HEK293 (cell line): ENCODE measurements around the gene CA9.

Experiments used
- CTCF ChIA-PET: fragments of 350-600 bp; formaldehyde crosslinking; extraction: SDS; loops from one replicate; lab custom pipeline; 2021; ENCODE audit warnings: antibody characterized with exemption; lab: Yijun Ruan, JAX
- POLR2A ChIA-PET: fragments of 300-600 bp; formaldehyde crosslinking; extraction: SDS; loops from one replicate; lab custom pipeline; 2020; ENCODE audit warnings: antibody characterized with exemption, inconsistent platforms; lab: Yijun Ruan, JAX
- H3K27ac ChIP-seq: fragments of 200-500 bp; sonication (Bioruptor generic); 2 replicates; pipeline ENCODE4 v1.5.1; 2014; ENCODE audit warnings: low read depth, low read length, control low read depth, inconsistent platforms; ENCODE audit errors: extremely low read depth
- H3K36me3 ChIP-seq, 2 experiments: fragments of 200-500 bp in 1 of 2; sonication (Bioruptor generic) in 1 of 2; 1 replicate in 1 of 2; 2 replicates in 1 of 2; pipeline ENCODE4 v1.5.1; 2014 to 2017; ENCODE audit warnings: inconsistent platforms in 2 of 2, low read length in 2 of 2; ENCODE audit not compliant: control insufficient read depth in 2 of 2, insufficient read depth in 1 of 2
- H3K4me1 ChIP-seq: fragments of 200-500 bp; sonication (Bioruptor generic); 2 replicates; pipeline ENCODE4 v1.5.1; 2014; ENCODE audit warnings: mild to moderate bottlenecking, low read length, inconsistent platforms; ENCODE audit not compliant: control insufficient read depth, insufficient read depth
- H3K4me3 ChIP-seq: 2 replicates; pipeline ENCODE4 v1.5.1; 2011; ENCODE audit warnings: low read depth, mild to moderate bottlenecking, control low read depth, low read length, moderate library complexity
- H3K9me3 ChIP-seq: fragments of 200-500 bp; sonication (Bioruptor generic); 2 replicates; pipeline ENCODE4 v1.5.1; 2014; ENCODE audit warnings: low read depth, low read length, inconsistent platforms; ENCODE audit not compliant: control insufficient read depth, insufficient read depth
- GLI4 ChIP-seq: fragments of 450-650 bp; formaldehyde crosslinking; IDR thresholded peaks from 2 replicates; pipeline ENCODE4 v1.5.1; 2016; ENCODE audit warnings: missing biosample characterization, missing genetic modification characterization
- MEIS1 ChIP-seq: sonication (generic); formaldehyde crosslinking; IDR thresholded peaks from 2 replicates; pipeline ENCODE4 v1.8.1; 2022; ENCODE audit warnings: missing genetic modification reagents, mild to moderate bottlenecking, borderline replicate concordance
- PRDM6 ChIP-seq: fragments of 450-650 bp; formaldehyde crosslinking; IDR thresholded peaks from 2 replicates; pipeline ENCODE4 v1.5.1; 2017; ENCODE audit warnings: missing biosample characterization, missing genetic modification characterization
- REST ChIP-seq: fragments of 450-650 bp; formaldehyde crosslinking; IDR thresholded peaks from 2 replicates; pipeline ENCODE4 v1.5.1; 2016; ENCODE audit warnings: missing biosample characterization, missing genetic modification characterization
- ZNF155 ChIP-seq: fragments of 450-650 bp; formaldehyde crosslinking; IDR thresholded peaks from 2 replicates; pipeline ENCODE4 v1.5.1; 2016; ENCODE audit warnings: missing biosample characterization, missing genetic modification characterization
- ZNF202 ChIP-seq: fragments of 450-650 bp; formaldehyde crosslinking; IDR thresholded peaks from 2 replicates; pipeline ENCODE4 v1.5.1; 2016; ENCODE audit warnings: missing biosample characterization, missing genetic modification characterization, borderline replicate concordance
- ZNF266 ChIP-seq: fragments of 450-650 bp; formaldehyde crosslinking; IDR thresholded peaks from 2 replicates; pipeline ENCODE4 v1.5.1; 2016; ENCODE audit warnings: missing biosample characterization, missing genetic modification characterization, low read depth
- ZNF335 ChIP-seq: fragments of 450-650 bp; formaldehyde crosslinking; conservative IDR thresholded peaks from 2 replicates; pipeline ENCODE4 v1.5.1; 2016; ENCODE audit warnings: missing biosample characterization, missing genetic modification characterization
- ZNF404 ChIP-seq: fragments of 450-650 bp; formaldehyde crosslinking; IDR thresholded peaks from 2 replicates; pipeline ENCODE4 v1.5.1; 2017; ENCODE audit warnings: missing biosample characterization, missing genetic modification characterization
- ZNF433 ChIP-seq: fragments of 450-650 bp; formaldehyde crosslinking; IDR thresholded peaks from 2 replicates; pipeline ENCODE4 v1.5.1; 2016; ENCODE audit warnings: missing biosample characterization, missing genetic modification characterization, low read depth
- ZNF530 ChIP-seq: fragments of 450-650 bp; formaldehyde crosslinking; IDR thresholded peaks from 2 replicates; pipeline ENCODE4 v1.5.1; 2016; ENCODE audit warnings: low read depth, missing biosample characterization, missing genetic modification characterization
- ZSCAN30 ChIP-seq: fragments of 450-650 bp; IDR thresholded peaks from 2 replicates; pipeline ENCODE4 v1.5.1; 2018; ENCODE audit warnings: missing biosample characterization, mild to moderate bottlenecking, missing genetic modification characterization, moderate library complexity
- ZSCAN4 ChIP-seq: fragments of 450-650 bp; formaldehyde crosslinking; IDR thresholded peaks from 2 replicates; pipeline ENCODE4 v1.5.1; 2017; ENCODE audit warnings: missing biosample characterization, missing genetic modification characterization
- TF ChIP-seq, protein P1 (sequence below): fragments of 450-650 bp; formaldehyde crosslinking; IDR thresholded peaks from 2 replicates; pipeline ENCODE4 v1.5.1; 2016; ENCODE audit warnings: missing biosample characterization, missing genetic modification characterization
- TF ChIP-seq, protein P2 (sequence below): fragments of 450-650 bp; formaldehyde crosslinking; IDR thresholded peaks from 2 replicates; pipeline ENCODE4 v1.5.1; 2016; ENCODE audit warnings: missing biosample characterization, missing genetic modification characterization
- TF ChIP-seq, protein P3 (sequence below): fragments of 450-650 bp; formaldehyde crosslinking; IDR thresholded peaks from 2 replicates; pipeline ENCODE4 v1.5.1; 2016; ENCODE audit warnings: missing biosample characterization, missing genetic modification characterization

Gene CA9

DNA sequence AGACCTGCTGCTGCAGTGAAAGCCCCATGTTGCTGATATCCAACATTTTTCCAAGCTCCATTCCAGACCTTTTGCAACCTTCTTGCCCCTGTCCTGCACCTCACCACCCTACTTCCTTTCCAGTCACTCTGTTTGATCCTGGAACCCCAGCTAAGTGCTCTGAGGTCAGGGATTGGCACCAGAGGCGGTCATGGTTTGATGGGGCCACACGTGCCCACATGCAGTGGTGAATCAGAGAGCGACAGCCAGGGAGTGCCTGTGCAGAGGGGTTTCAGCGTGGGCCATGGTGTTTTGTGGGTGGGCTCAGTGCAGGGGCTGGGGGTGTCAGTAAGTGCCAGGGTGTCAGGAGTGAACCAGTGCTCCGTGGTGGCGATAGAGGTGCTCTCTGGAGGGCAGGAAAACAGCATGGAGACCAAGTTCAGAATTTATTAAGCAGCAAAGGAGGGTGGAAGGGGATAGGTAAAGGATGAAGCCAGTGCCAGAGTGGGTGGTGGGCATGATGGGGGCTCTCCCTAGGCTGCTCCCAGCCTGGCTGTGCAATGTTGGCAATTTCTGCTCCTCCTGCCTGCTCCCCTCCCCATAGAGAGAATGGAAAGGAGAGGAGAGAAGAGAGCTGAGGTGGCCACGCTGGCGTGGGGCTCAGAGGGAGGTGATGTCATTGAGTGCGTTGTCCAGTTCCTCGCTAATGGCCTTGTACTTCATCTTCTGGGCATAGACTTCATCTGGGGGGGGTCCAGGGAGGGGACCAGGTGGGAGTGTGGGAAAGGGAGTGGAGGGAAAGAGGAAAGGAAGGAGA is 9.0 kb downstream of the CA9 start (continued):
- TF ChIP-seq GLI4 (tag by site-specific recombination) (no peak), ZNF433 (no peak), MEIS1 (CRISPR knock-in tag) (no peak), ZNF266 (tag by site-specific recombination) (no peak)

- H3K27ac ChIP-seq: no peak overlapping the region
- H3K9me3 ChIP-seq: no peaks in the 10 kb centered on the region
- no peak overlapping the region for H3K4me3 ChIP-seq
- H3K4me1 ChIP-seq: 0 out of 2 replicates have a peak, but pooled peaks cover under 1% of the 10 kb centered on the region
- CTCF ChIA-PET: interaction anchor here (0.6 to 2.3 kb wide), 6 partner anchors 9 to 25 kb away, joined by 3 to 14 read pairs (median 4); partner anchors contain the start of genes CCDC107 and RMRP
- peaks cover 0 to 32% of the 10 kb centered on the region in 2 experiments; a peak in 1 of 3 replicates for H3K36me3 ChIP-seq
- no peak for TF ChIP-seq ZSCAN4 (tag by site-specific recombination)
- TF ChIP-seq ZNF335 (tag by site-specific recombination): no peak
- TF ChIP-seq, protein P1, sequence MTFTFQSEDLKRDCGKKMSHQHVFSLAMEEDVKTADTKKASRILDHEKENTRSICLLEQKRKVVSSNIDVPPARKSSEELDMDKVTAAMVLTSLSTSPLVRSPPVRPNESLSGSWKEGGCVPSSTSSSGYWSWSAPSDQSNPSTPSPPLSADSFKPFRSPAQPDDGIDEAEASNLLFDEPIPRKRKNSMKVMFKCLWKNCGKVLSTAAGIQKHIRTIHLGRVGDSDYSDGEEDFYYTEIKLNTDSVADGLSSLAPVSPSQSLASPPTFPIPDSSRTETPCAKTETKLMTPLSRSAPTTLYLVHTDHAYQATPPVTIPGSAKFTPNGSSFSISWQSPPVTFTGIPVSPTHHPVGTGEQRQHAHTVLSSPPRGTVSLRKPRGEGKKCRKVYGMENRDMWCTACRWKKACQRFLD (tag by site-specific recombination): no peak
- TF ChIP-seq, protein P2, sequence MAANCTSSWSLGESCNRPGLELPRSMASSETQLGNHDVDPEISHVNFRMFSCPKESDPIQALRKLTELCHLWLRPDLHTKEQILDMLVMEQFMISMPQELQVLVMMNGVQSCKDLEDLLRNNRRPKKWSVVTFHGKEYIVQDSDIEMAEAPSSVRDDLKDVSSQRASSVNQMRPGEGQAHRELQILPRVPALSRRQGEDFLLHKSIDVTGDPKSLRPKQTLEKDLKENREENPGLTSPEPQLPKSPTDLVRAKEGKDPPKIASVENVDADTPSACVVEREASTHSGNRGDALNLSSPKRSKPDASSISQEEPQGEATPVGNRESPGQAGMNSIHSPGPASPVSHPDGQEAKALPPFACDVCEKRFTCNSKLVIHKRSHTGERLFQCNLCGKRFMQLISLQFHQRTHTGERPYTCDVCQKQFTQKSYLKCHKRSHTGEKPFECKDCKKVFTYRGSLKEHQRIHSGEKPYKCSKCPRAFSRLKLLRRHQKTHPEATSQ (tag by site-specific recombination): no peak
- TF ChIP-seq REST (tag by site-specific recombination): no peak
- TF ChIP-seq ZNF530: no peak
- no peak for TF ChIP-seq ZNF202 (tag by site-specific recombination)
- TF ChIP-seq, all 188 proteins: peak for 0
- POLR2A ChIA-PET: interaction anchor here (1.0 to 1.1 kb wide), 2 partner anchors 11 to 18 kb away, joined by 4 to 8 read pairs; partner anchors contain the start of gene ARHGEF39
These were observed 9.6 kb downstream of the CA9 start for GRCh38 chr9:35683323-35683722.

DNA sequence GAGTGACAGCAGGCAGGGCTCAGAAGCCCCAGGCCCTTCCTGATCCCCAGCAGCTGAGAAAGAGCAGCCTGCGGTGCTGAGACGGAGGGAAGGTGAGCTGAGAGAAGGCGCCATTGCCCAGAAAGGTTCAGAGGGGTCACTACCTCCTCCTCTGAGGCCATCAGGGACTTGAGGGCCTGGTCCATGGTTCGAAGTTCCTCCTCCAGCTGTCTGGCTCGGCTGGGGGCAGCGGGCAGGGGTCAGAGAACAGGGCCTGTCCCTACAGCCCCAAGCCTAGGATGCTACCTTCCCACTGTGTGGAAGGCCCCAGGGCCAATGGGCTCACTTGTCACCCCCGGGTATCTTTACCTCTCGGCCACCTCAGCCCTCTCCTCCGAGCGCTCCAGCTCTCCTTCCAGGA is 11.2 kb downstream of the CA9 start:
- H3K4me3 ChIP-seq: no peak overlapping the region
- POLR2A ChIA-PET: interaction anchor here (1.1 kb wide), 1 partner anchor 12 kb away, joined by 4 read pairs; no protein-coding TSS in a partner anchor
- H3K4me1 ChIP-seq: peaks cover 3% of the 10 kb centered on the region; the same call in 1 of the 2 replicates
- CTCF ChIA-PET: interaction anchor here (0.6 to 2.3 kb wide), 2 partner anchors 12 to 16 kb away, joined by 3 to 14 read pairs; no protein-coding TSS in a partner anchor
- H3K36me3 ChIP-seq: peaks cover 0 to 32% of the 10 kb centered on the region in 2 experiments; a peak in 1 of 3 replicates
- no peaks in the 10 kb centered on the region for H3K9me3 ChIP-seq
- no peak overlapping the region for H3K27ac ChIP-seq
- TF ChIP-seq ZSCAN30 (no peak), PRDM6 (tag by site-specific recombination) (no peak), REST (tag by site-specific recombination) (no peak), ZNF155 (tag by site-specific recombination) (no peak), ZNF404 (tag by site-specific recombination) (no peak)
- TF ChIP-seq, protein P3, sequence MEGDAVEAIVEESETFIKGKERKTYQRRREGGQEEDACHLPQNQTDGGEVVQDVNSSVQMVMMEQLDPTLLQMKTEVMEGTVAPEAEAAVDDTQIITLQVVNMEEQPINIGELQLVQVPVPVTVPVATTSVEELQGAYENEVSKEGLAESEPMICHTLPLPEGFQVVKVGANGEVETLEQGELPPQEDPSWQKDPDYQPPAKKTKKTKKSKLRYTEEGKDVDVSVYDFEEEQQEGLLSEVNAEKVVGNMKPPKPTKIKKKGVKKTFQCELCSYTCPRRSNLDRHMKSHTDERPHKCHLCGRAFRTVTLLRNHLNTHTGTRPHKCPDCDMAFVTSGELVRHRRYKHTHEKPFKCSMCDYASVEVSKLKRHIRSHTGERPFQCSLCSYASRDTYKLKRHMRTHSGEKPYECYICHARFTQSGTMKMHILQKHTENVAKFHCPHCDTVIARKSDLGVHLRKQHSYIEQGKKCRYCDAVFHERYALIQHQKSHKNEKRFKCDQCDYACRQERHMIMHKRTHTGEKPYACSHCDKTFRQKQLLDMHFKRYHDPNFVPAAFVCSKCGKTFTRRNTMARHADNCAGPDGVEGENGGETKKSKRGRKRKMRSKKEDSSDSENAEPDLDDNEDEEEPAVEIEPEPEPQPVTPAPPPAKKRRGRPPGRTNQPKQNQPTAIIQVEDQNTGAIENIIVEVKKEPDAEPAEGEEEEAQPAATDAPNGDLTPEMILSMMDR: no peak
